IMR-90 (cell line): ENCODE data around the gene MRPS7.

Source experiments
- BHLHE40 ChIP-seq: fragments of 150-350 bp; IDR thresholded peaks from 2 replicates; pipeline ENCODE4 v1.6.1; 2016; ENCODE audit warnings: mild to moderate bottlenecking, low read depth, low read length
- CEBPB ChIP-seq: IDR thresholded peaks from 2 replicates; pipeline ENCODE4 v1.6.1; 2012; ENCODE audit warnings: low read depth, low read length, improper control_type of control experiment
- FOS ChIP-seq: fragments of 150-350 bp; IDR thresholded peaks from 2 replicates; pipeline ENCODE4 v1.6.1; 2016; ENCODE audit warnings: low read depth, low read length
- POLR2A ChIP-seq: IDR thresholded peaks from 2 replicates; pipeline ENCODE4 v1.6.1; 2012; ENCODE audit warnings: mild to moderate bottlenecking, low read depth, low read length
- RAD21 ChIP-seq: IDR thresholded peaks from 2 replicates; pipeline ENCODE4 v1.6.1; 2012; ENCODE audit warnings: low read length, improper control_type of control experiment
- SMC3 ChIP-seq: fragments of 150-350 bp; IDR thresholded peaks from 2 replicates; pipeline ENCODE4 v1.6.1; 2016; ENCODE audit warnings: low read depth, mild to moderate bottlenecking, antibody characterized with exemption, low read length, moderate library complexity
- TF ChIP-seq, protein P1 (sequence below): conservative IDR thresholded peaks from 2 replicates; pipeline ENCODE4 v1.5.1; 2012; ENCODE audit warnings: mild to moderate bottlenecking, low read depth, low read length, improper control_type of control experiment

DNA sequence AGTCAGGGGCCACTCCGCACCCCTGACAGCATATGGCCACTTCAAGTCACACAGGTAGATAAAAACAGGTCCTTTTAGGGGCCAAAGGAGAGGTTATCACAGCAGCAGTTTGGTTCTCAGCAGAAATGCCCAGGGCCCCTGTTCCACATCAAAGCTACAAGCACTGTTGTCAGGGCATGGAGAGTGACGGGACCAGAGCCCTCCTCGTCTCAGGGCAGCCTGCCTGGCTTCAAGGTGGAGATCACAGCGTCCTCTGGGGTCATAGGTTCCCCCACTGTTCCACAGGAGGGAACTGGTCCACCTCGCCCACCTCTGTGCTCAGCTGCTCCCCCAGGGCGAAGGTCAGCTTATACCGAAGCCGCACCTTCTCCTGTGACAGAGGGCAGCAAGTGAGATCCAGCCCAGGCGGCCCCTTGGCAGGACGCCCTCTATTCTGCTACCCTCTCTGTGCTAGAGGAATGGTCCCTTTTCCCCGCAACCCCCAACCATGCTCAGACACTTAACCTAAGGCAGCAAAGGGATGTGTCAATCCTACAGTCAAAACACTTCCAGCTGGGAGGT lies 23.6 kb upstream of the MRPS7 start:
- TF ChIP-seq POLR2A (no peak), SMC3 (no peak), FOS (no peak), RAD21 (no peak), BHLHE40 (no peak), CEBPB (no peak)
- TF ChIP-seq, protein P1, sequence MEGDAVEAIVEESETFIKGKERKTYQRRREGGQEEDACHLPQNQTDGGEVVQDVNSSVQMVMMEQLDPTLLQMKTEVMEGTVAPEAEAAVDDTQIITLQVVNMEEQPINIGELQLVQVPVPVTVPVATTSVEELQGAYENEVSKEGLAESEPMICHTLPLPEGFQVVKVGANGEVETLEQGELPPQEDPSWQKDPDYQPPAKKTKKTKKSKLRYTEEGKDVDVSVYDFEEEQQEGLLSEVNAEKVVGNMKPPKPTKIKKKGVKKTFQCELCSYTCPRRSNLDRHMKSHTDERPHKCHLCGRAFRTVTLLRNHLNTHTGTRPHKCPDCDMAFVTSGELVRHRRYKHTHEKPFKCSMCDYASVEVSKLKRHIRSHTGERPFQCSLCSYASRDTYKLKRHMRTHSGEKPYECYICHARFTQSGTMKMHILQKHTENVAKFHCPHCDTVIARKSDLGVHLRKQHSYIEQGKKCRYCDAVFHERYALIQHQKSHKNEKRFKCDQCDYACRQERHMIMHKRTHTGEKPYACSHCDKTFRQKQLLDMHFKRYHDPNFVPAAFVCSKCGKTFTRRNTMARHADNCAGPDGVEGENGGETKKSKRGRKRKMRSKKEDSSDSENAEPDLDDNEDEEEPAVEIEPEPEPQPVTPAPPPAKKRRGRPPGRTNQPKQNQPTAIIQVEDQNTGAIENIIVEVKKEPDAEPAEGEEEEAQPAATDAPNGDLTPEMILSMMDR = no peak
